Upper lobe of right lung (tissue), 1 donor: ENCODE measurements around the gene C16orf82. TPM values are rescaled to one million over a fixed set of nuclear protein-coding genes. Genes with fewer than 3 reads are reported as not detected.

Source experiments
- ATAC-seq: fragments of 200-7000 bp; cut with Tn5 transposase; one replicate; pipeline ENCODE4 v1.9.1; 2020; ENCODE audit warnings: mild to moderate bottlenecking, moderate library complexity
- DNase-seq: peaks from one replicate; pipeline ENCODE4 v3.0.0-alpha.2; 2020
- H3K27ac ChIP-seq: fragments of 200-600 bp; one replicate; pipeline ENCODE4 v1.8.0; 2022
- H3K27me3 ChIP-seq: fragments of 200-600 bp; one replicate; pipeline ENCODE4 v1.8.0; 2022; ENCODE audit warnings: mild to moderate bottlenecking
- H3K36me3 ChIP-seq: fragments of 200-600 bp; one replicate; pipeline ENCODE4 v1.8.0; 2022
- H3K4me1 ChIP-seq: fragments of 200-600 bp; one replicate; pipeline ENCODE4 v1.8.0; 2022
- H3K4me3 ChIP-seq: fragments of 200-600 bp; one replicate; pipeline ENCODE4 v1.8.0; 2022; ENCODE audit warnings: mild to moderate bottlenecking
- H3K9me3 ChIP-seq: fragments of 200-600 bp; one replicate; pipeline ENCODE4 v1.8.0; 2022
- CTCF ChIP-seq: fragments of 200-600 bp; IDR thresholded peaks from one replicate; pipeline ENCODE4 v1.8.0; 2022; ENCODE audit warnings: antibody characterized with exemption
- intact Hi-C: fragments of 100-400 bp; cut with DNase I; formaldehyde crosslinking; loops from one replicate; pipeline ENCODE4 v1.11.0; 2022
- total RNA-seq: library from RNA; stranded (reverse); fragmentation: NEBNext Ultra II Directional; extraction: Animal tissue kit (Norgen Biotek cat#: 25700); gene quantifications from one replicate; pipeline ENCODE4 v1.2.1, GENCODE V29; 2021
- donor health status: DM: no; HTN: yes; CAD: no; lungs with severe emphysema.

The C16orf82 gene
- total RNA-seq, 1 donor from 2014 or later = not detected

- H3K9me3 ChIP-seq = no peaks in the 10 kb centered on the region
- no peaks in the 10 kb centered on the region for H3K36me3 ChIP-seq
- H3K4me1 ChIP-seq = no peaks in the 10 kb centered on the region
- DNase-seq = no peak
- no peak overlapping the region for H3K27ac ChIP-seq
- ATAC-seq = no peak
- intact Hi-C loops = no loop called here
- no peak for TF ChIP-seq CTCF
- H3K4me3 ChIP-seq = no peak overlapping the region
- H3K27me3 ChIP-seq = no peaks in the 10 kb centered on the region
Measured at GRCh38 chr16:27048316-27048715, 18.4 kb upstream of the C16orf82 start.

GRCh38 chr16:27049117-27049516 is 17.6 kb upstream of the C16orf82 start:
- Histone ChIP-seq H3K36me3 (no peaks in the 10 kb centered on the region), H3K4me1 (no peaks in the 10 kb centered on the region), H3K4me3 (no peak overlapping the region), H3K9me3 (no peaks in the 10 kb centered on the region), H3K27ac (no peak overlapping the region), H3K27me3 (no peaks in the 10 kb centered on the region)
- ATAC-seq (no peak), DNase-seq (no peak)
- TF ChIP-seq CTCF = no peak
- intact Hi-C loops = no loop called here

- Histone ChIP-seq H3K4me1 (no peaks in the 10 kb centered on the region), H3K27ac (no peak overlapping the region), H3K4me3 (no peak overlapping the region), H3K9me3 (no peaks in the 10 kb centered on the region), H3K27me3 (no peaks in the 10 kb centered on the region), H3K36me3 (no peaks in the 10 kb centered on the region)
- no peak for ATAC-seq
- no peak for DNase-seq
- intact Hi-C loops = no loop called here
- no peak for TF ChIP-seq CTCF
Measured at GRCh38 chr16:27052007-27052406, 14.7 kb upstream of the C16orf82 start.

- ATAC-seq (no peak), DNase-seq (no peak)
- Histone ChIP-seq H3K36me3 (no peaks in the 10 kb centered on the region), H3K27ac (no peak overlapping the region), H3K27me3 (no peaks in the 10 kb centered on the region), H3K4me3 (no peak overlapping the region), H3K9me3 (no peaks in the 10 kb centered on the region), H3K4me1 (no peaks in the 10 kb centered on the region)
- no peak for TF ChIP-seq CTCF
- intact Hi-C loops = no loop called here
Measured at GRCh38 chr16:27053996-27054395, 12.7 kb upstream of the C16orf82 start.

GRCh38 chr16:27058299-27058698 is 8.4 kb upstream of the C16orf82 start:
- Histone ChIP-seq H3K4me3 (no peak overlapping the region), H3K36me3 (no peaks in the 10 kb centered on the region), H3K27ac (no peak overlapping the region), H3K4me1 (no peaks in the 10 kb centered on the region), H3K27me3 (peaks cover 6% of the 10 kb centered on the region), H3K9me3 (no peaks in the 10 kb centered on the region)
- ATAC-seq = no peak
- intact Hi-C loops = no loop called here
- no peak for DNase-seq
- TF ChIP-seq CTCF = no peak

- H3K9me3 ChIP-seq = no peaks in the 10 kb centered on the region
- H3K27me3 ChIP-seq = peaks cover 5% of the 10 kb centered on the region
- no peaks in the 10 kb centered on the region for H3K4me1 ChIP-seq
- DNase-seq (no peak), ATAC-seq (no peak)
- H3K4me3 ChIP-seq = no peak overlapping the region
- H3K36me3 ChIP-seq = no peaks in the 10 kb centered on the region
- TF ChIP-seq CTCF = no peak
- no peak overlapping the region for H3K27ac ChIP-seq
- intact Hi-C loops = no loop called here
Measured at GRCh38 chr16:27070776-27071175, 4.0 kb downstream of the C16orf82 start.
